Chondrocyte (in vitro differentiated cells): Measurements from ENCODE around the gene MDM1. TPM values are rescaled to one million over a fixed set of nuclear protein-coding genes. Genes with fewer than 3 reads are reported as not detected.

Experiments used
- DNase-seq: peaks from one replicate; pipeline ENCODE4 v3.0.0; 2021; ENCODE audit warnings: mixed read lengths, low spot score
- H3K27ac Mint-ChIP-seq: one replicate; pipeline ENCODE4 v1.8.0; 2021; ENCODE audit warnings: mild to moderate bottlenecking, moderate library complexity, mixed read lengths; ENCODE audit not compliant: unreplicated experiment
- H3K27me3 Mint-ChIP-seq: 2 replicates; pipeline ENCODE4 v1.8.0; 2021; ENCODE audit warnings: low read depth, mixed read lengths
- H3K36me3 Mint-ChIP-seq: 2 replicates; pipeline ENCODE4 v1.8.0; 2021; ENCODE audit warnings: low read depth, mixed read lengths
- H3K4me1 Mint-ChIP-seq: 2 replicates; pipeline ENCODE4 v1.8.0; 2021; ENCODE audit warnings: low read depth, mild to moderate bottlenecking, mixed read lengths
- H3K4me3 Mint-ChIP-seq: one replicate; pipeline ENCODE4 v1.8.0; 2021; ENCODE audit warnings: mild to moderate bottlenecking, moderate library complexity, mixed read lengths; ENCODE audit not compliant: unreplicated experiment
- H3K9me3 Mint-ChIP-seq: 2 replicates; pipeline ENCODE4 v1.8.0; 2021; ENCODE audit warnings: low read depth, mixed read lengths
- total RNA-seq: library from RNA; stranded (reverse); gene quantifications from 3 replicates; pipeline ENCODE4 v1.2.1, GENCODE V29; 2021
- TF ChIP-seq, protein P1 (sequence below): fragments of 200-600 bp; sonication (generic); IDR thresholded peaks from 2 replicates; pipeline ENCODE4 v1.5.0; 2021; ENCODE audit warnings: antibody characterized with exemption, mild to moderate bottlenecking, moderate library complexity

Gene MDM1
- total RNA-seq, 1 donor from 2014 or later, result 9.5 TPM

DNA sequence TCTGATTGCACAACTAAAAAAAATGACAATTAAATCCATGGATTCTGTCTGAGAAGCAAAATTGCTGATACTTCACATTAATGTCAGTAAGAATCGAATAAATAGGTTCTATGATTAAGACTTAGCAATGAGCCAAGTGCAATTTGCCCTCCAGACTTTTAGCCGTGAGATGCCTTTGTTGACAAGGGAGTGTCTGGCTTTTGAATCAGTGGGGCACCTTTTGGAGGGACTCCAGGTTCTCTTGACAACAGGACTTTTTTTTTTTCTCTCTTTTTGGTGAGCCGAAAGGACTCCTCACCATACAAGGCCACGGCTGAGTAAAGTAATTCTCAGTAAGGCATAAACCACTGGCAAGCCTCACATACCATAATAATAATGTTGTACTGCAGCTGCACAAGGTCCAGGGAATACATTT lies 4.7 kb upstream of the MDM1 start:
- no peaks in the 10 kb centered on the region for H3K9me3 Mint-ChIP-seq
- no peaks in the 10 kb centered on the region for H3K27me3 Mint-ChIP-seq
- no peaks in the 10 kb centered on the region for H3K36me3 Mint-ChIP-seq
- no peak overlapping the region for H3K4me3 Mint-ChIP-seq
- TF ChIP-seq, protein P1, sequence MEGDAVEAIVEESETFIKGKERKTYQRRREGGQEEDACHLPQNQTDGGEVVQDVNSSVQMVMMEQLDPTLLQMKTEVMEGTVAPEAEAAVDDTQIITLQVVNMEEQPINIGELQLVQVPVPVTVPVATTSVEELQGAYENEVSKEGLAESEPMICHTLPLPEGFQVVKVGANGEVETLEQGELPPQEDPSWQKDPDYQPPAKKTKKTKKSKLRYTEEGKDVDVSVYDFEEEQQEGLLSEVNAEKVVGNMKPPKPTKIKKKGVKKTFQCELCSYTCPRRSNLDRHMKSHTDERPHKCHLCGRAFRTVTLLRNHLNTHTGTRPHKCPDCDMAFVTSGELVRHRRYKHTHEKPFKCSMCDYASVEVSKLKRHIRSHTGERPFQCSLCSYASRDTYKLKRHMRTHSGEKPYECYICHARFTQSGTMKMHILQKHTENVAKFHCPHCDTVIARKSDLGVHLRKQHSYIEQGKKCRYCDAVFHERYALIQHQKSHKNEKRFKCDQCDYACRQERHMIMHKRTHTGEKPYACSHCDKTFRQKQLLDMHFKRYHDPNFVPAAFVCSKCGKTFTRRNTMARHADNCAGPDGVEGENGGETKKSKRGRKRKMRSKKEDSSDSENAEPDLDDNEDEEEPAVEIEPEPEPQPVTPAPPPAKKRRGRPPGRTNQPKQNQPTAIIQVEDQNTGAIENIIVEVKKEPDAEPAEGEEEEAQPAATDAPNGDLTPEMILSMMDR, result no peak
- no peak for DNase-seq
- H3K4me1 Mint-ChIP-seq, result peaks cover 16% of the 10 kb centered on the region
- H3K27ac Mint-ChIP-seq, result no peak overlapping the region

DNA sequence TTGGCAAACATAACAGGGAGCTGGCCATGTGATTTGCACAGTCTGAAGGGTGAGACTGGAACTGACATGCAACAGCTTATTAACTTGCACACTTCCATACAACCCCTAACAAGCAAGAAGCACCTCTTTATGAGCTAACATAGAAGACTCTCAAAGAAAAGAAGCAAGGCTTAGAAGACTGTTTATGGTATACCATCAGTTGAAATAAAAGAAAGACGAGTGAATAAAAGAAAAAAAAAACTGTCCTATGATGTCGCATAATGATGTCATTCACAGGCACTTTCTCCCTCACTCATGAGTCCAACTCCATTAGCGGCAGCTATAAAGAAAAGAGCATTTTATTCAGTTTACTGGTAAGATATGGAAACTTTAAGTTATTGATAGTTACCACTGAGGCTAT lies 3.3 kb upstream of the MDM1 start:
- H3K9me3 Mint-ChIP-seq, result no peaks in the 10 kb centered on the region
- H3K4me1 Mint-ChIP-seq, result peaks cover 24% of the 10 kb centered on the region
- no peaks in the 10 kb centered on the region for H3K36me3 Mint-ChIP-seq
- TF ChIP-seq, protein P1, result no peak
- no peak overlapping the region for H3K27ac Mint-ChIP-seq
- no peaks in the 10 kb centered on the region for H3K27me3 Mint-ChIP-seq
- H3K4me3 Mint-ChIP-seq, result no peak overlapping the region
- DNase-seq, result no peak

DNA sequence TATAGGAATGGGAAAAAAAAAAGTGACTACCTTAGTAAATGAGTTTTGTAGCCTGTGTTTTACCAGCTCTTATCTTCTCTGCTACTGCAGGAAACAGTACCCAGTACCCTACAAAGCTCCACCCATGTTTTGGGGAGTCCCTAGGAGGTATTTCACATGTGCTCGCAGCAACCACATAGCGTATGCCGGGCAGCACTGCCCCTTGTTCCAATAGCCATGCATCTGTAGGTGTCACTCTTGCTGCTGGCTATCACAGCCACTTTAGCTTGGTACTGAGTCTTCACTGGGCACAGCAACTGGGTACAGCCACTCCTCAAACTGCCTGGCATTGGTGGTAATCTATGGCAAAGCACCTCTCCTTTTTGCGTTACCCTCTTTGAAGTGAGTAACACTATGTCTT lies 2.0 kb upstream of the MDM1 start:
- peaks cover 24% of the 10 kb centered on the region for H3K4me1 Mint-ChIP-seq
- H3K4me3 Mint-ChIP-seq, result no peak overlapping the region

DNA sequence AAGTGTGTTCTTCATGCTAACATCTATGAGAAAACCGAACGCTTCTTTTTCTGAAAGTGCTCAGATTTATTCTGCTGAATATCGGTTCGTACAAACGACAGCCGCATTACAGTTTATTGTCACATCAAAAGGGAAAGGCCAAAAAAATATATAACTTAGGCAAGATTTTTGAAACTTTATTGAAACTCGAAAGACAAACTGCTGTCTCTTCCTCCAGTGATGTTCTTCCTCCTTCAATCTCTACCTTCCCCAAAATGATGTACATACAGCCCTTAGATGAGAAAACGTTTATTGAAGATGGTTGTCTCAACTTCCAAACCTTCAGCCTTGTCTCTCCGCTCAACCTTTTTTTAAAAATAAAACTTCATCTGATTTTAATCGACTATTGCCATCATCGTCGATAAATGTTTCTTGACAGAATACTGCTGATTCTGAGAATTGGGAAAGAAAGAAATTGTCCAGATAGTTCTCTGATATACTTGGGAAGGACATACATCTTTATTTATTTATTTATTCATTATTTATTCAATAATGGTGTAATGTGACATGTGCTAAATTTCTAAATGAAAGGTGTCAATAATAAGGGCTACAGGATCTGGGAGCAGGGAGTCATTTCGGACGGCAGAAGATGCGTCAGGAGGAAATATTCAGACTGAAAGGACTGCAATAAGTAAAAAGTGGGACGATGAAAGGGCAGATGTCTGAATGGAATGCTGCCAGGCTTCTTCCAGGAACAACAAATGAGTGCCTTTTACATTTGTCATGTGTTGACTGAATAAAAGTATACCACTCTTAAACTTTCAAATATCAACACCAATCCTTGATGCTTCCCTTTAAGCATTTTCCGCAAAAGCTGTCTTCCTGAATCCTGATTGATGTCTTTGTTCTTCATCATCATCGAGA lies 817 bp upstream of the MDM1 start:
- DNase-seq, result no peak
- Mint-ChIP-seq H3K4me3 (peak overlapping the region; percentile 81), H3K36me3 (peaks cover 2% of the 10 kb centered on the region), H3K4me1 (peaks cover 28% of the 10 kb centered on the region), H3K27me3 (no peaks in the 10 kb centered on the region), H3K27ac (no peak overlapping the region), H3K9me3 (no peaks in the 10 kb centered on the region)
- TF ChIP-seq, protein P1, result no peak

More for the DNA sequence above, 2.0 kb upstream of the MDM1 start:
- Mint-ChIP-seq H3K27ac (no peak overlapping the region), H3K9me3 (no peaks in the 10 kb centered on the region), H3K27me3 (no peaks in the 10 kb centered on the region), H3K36me3 (no peaks in the 10 kb centered on the region)
- DNase-seq, result no peak
- TF ChIP-seq, protein P1, result peak; percentile 57

DNA sequence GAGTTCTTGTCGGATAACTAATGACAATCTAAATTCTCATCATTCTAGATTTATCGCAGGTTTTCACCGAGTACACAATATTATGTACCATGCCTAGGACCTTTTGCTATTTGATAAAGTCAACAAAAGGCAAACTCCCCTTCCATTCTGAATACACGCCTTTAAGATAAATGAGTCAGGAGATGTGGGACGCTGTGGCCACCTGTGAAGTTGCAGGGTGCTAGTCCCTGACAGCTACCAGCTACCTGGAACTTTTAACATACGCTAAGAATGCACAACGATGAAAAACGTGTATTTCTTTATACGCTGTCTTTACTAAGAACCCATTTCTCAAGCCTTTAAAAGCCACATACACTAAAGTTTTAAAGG lies 678 bp downstream of the MDM1 start:
- H3K36me3 Mint-ChIP-seq, result peaks cover 7% of the 10 kb centered on the region
- TF ChIP-seq, protein P1, result no peak
- H3K9me3 Mint-ChIP-seq, result no peaks in the 10 kb centered on the region
- no peak for DNase-seq
- no peaks in the 10 kb centered on the region for H3K27me3 Mint-ChIP-seq
- no peak overlapping the region for H3K27ac Mint-ChIP-seq
- H3K4me3 Mint-ChIP-seq, result peak overlapping the region; percentile 81
- H3K4me1 Mint-ChIP-seq, result peaks cover 20% of the 10 kb centered on the region
